DND-41 (cell line): Measurements from ENCODE around the gene PNO1.

Experiments used
- EZH2 ChIP-seq: IDR thresholded peaks from 3 replicates; pipeline ENCODE4 v1.6.1; 2012; ENCODE audit warnings: borderline replicate concordance, low read depth, mild to moderate bottlenecking, moderate library complexity, low read length, inconsistent platforms; ENCODE audit not compliant: severe bottlenecking
- TF ChIP-seq, protein P1 (sequence below): IDR thresholded peaks from 2 replicates; pipeline ENCODE4 v1.5.1; 2012; ENCODE audit warnings: borderline replicate concordance, low read length, moderate library complexity, mild to moderate bottlenecking; ENCODE audit not compliant: poor library complexity, severe bottlenecking; ENCODE audit errors: extremely low read depth

DNA sequence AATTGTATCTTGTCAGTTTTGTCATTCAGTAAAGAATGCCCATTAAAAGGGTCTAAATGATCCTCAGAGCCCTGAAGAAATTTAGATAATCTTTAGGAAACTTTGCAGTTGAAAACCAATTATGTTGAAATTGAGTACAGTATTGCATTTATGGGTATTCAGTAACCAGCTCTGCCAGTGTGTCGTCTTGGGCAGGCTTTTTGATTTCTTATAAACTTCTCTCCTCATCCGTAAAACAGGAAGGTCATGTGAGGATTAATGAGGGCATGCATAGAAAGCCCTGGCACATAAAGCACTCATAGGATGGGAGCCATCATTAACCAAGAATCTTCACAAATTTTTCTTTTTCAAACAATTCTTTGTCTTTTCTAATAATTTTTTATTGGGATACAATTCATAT is 14.8 kb downstream of the PNO1 start:
- TF ChIP-seq, protein P1, sequence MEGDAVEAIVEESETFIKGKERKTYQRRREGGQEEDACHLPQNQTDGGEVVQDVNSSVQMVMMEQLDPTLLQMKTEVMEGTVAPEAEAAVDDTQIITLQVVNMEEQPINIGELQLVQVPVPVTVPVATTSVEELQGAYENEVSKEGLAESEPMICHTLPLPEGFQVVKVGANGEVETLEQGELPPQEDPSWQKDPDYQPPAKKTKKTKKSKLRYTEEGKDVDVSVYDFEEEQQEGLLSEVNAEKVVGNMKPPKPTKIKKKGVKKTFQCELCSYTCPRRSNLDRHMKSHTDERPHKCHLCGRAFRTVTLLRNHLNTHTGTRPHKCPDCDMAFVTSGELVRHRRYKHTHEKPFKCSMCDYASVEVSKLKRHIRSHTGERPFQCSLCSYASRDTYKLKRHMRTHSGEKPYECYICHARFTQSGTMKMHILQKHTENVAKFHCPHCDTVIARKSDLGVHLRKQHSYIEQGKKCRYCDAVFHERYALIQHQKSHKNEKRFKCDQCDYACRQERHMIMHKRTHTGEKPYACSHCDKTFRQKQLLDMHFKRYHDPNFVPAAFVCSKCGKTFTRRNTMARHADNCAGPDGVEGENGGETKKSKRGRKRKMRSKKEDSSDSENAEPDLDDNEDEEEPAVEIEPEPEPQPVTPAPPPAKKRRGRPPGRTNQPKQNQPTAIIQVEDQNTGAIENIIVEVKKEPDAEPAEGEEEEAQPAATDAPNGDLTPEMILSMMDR: no peak
- no peak for TF ChIP-seq EZH2
